ENCODE results near the gene PAQR6. TPM values are rescaled to one million over a fixed set of nuclear protein-coding genes. Genes with fewer than 3 reads are reported as not detected.

The PAQR6 gene
- total and polyA plus RNA-seq, 4 donors, result 0.22 to 0.85 (median 0.49) TPM

DNA sequence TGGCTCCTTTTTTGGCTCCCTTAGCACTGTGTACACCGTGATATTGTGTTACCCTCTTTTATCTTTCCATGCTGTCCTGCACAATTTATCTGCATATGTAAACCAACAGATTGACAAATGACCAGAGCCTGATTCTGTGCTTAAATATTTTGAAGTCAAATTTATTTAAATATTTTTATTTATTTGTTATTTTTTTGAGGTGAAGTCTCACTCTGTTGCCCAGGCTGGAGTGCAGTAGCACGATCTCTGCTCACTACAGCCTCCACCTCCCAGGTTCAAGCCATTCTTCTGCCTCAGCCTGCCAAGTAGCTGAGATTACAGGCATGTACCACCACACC lies 22.2 kb downstream of the PAQR6 start (continued):
- TF ChIP-seq REST (IDR thresholded peaks at IDR 0.05) (no peak), HNF4A (conservative IDR thresholded peaks at IDR 0.05) (no peak), JUND (IDR thresholded peaks at IDR 0.05) (no peak)

GRCh38 chr1:156221986-156222692 lies 25.7 kb downstream of the PAQR6 start:
- Histone ChIP-seq H3K9me3 (ENCODE audit: control insufficient read depth in 4 of 4, low read length in 3 of 4) (no peaks in the 10 kb centered on the region), H3K4me1 (ENCODE audit: control insufficient read depth in 4 of 4, insufficient read depth in 4 of 4, low read length in 3 of 4) (peaks cover 2 to 21% (median 14%) of the 10 kb centered on the region in 4 donors), H3K27me3 (ENCODE audit: control insufficient read depth in 4 of 4, insufficient read depth in 4 of 4, low read length in 3 of 4) (no peaks in the 10 kb centered on the region), H3K27ac (ENCODE audit: low read depth in 1 of 2, low read length in 2 of 2) (no peak overlapping the region), H3K4me3 (ENCODE audit: low read depth in 1 of 3, low read length in 3 of 3) (no peak overlapping the region), H3K9ac (ENCODE audit: low read depth in 1 of 2, low read length in 2 of 2) (no peak overlapping the region), H3K36me3 (ENCODE audit: control insufficient read depth in 4 of 4, insufficient read depth in 3 of 4, low read depth in 1 of 4, low read length in 3 of 4) (peaks cover 2 to 28% (median 17%) of the 10 kb centered on the region in 4 donors)
- TF ChIP-seq, protein P1, sequence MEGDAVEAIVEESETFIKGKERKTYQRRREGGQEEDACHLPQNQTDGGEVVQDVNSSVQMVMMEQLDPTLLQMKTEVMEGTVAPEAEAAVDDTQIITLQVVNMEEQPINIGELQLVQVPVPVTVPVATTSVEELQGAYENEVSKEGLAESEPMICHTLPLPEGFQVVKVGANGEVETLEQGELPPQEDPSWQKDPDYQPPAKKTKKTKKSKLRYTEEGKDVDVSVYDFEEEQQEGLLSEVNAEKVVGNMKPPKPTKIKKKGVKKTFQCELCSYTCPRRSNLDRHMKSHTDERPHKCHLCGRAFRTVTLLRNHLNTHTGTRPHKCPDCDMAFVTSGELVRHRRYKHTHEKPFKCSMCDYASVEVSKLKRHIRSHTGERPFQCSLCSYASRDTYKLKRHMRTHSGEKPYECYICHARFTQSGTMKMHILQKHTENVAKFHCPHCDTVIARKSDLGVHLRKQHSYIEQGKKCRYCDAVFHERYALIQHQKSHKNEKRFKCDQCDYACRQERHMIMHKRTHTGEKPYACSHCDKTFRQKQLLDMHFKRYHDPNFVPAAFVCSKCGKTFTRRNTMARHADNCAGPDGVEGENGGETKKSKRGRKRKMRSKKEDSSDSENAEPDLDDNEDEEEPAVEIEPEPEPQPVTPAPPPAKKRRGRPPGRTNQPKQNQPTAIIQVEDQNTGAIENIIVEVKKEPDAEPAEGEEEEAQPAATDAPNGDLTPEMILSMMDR (IDR thresholded peaks at IDR 0.05; ENCODE audit: low read depth, low read length, missing input control), result no peak
- TF ChIP-seq JUND (IDR thresholded peaks at IDR 0.05) (no peak), TAF1 (conservative IDR thresholded peaks at IDR 0.05) (no peak), RXRA (IDR thresholded peaks at IDR 0.05) (no peak), ZBTB33 (IDR thresholded peaks at IDR 0.05) (no peak), SP1 (IDR thresholded peaks at IDR 0.05) (no peak), FOXA2 (IDR thresholded peaks at IDR 0.05) (no peak), REST (IDR thresholded peaks at IDR 0.05) (no peak), HNF4G (IDR thresholded peaks at IDR 0.05) (no peak), GABPA (IDR thresholded peaks at IDR 0.05 in 1 of 2, conservative IDR thresholded peaks at IDR 0.05 in 1 of 2) (no peak), NR2F2 (IDR thresholded peaks at IDR 0.05) (no peak)
- 96% methylated on average over 13 of the region's 13 CpGs for WGBS
- DNase-seq (ENCODE audit: low spot score), result no peak

Data from liver (tissue), 9 donors.